Uterus (tissue), 2 donors: Measurements from ENCODE around the gene LYRM4.

Experiments used
- POLR2A ChIP-seq, 2 donors: fragments of 450-650 bp; IDR thresholded peaks; one replicate each; pipeline ENCODE4 v1.6.1; 2016; ENCODE audit warnings: antibody characterized with exemption in 2 of 2, mild to moderate bottlenecking in 1 of 2, moderate library complexity in 1 of 2
- TF ChIP-seq, protein P1 (sequence below), 4 experiments: fragments of 200-600 bp in 2 of 4; fragments of 450-650 bp in 2 of 4; sonication (generic) in 2 of 4; IDR thresholded peaks; one replicate each; pipeline ENCODE4 v1.5.1; 2016 to 2019; ENCODE audit warnings: antibody characterized with exemption in 4 of 4, mild to moderate bottlenecking in 2 of 4, moderate library complexity in 1 of 4

DNA sequence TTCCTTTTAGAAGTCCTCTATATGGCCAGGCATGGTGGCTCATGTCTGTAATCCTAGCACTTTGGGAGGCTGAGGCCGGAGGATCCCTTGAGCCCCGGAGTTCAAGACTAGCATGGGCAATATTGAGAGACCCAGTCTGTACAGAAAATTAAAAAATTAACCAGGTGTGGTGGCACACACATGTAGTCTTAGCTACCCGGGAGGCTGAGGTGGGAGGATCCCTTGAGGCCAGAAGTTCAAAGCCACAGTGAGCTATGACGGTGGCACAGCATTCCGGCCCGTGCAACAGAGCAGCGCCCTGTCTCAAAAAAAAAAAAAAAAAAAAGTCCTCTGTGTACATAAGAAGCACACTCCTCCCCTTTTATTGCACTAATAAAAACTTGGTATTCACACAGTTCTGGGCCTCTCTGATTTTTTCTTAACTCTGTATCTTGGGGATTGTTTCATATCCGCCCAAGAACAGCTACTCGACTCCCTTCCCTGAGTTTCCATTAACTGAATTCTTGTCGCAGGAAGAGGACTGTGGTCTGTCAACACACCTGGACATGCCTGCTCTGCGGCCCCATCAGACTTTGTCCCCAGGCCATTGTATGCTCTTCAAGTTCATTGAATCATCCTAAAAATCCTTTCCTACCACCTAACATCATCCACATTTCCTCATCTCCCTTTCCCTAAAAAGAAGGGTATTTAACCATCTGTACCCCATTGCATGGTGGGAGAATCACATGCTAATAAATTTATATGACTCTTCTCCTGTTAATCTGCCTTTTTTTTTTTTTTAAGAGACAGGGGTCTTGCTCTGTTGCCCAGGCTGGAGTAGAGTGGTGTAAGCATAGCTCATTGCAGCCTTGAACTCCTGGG, 201.5 kb downstream of the LYRM4 start:
- TF ChIP-seq, protein P1, sequence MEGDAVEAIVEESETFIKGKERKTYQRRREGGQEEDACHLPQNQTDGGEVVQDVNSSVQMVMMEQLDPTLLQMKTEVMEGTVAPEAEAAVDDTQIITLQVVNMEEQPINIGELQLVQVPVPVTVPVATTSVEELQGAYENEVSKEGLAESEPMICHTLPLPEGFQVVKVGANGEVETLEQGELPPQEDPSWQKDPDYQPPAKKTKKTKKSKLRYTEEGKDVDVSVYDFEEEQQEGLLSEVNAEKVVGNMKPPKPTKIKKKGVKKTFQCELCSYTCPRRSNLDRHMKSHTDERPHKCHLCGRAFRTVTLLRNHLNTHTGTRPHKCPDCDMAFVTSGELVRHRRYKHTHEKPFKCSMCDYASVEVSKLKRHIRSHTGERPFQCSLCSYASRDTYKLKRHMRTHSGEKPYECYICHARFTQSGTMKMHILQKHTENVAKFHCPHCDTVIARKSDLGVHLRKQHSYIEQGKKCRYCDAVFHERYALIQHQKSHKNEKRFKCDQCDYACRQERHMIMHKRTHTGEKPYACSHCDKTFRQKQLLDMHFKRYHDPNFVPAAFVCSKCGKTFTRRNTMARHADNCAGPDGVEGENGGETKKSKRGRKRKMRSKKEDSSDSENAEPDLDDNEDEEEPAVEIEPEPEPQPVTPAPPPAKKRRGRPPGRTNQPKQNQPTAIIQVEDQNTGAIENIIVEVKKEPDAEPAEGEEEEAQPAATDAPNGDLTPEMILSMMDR (IDR thresholded peaks at IDR 0.05): no peak
- TF ChIP-seq POLR2A (IDR thresholded peaks at IDR 0.05): no peak
